Measurements from ENCODE around the gene CTAG2. TPM values are rescaled to one million over a fixed set of nuclear protein-coding genes. Genes with fewer than 3 reads are reported as not detected.

CTAG2 gene
- total and polyA plus RNA-seq, 2 donors (not counting 1 experiment from before 2014, with no cell fraction given): not detected

GRCh38 chrX:154654925-154655324 is 1.5 kb upstream of the CTAG2 start:
- Histone ChIP-seq H3K4me1 (ENCODE audit: control insufficient read depth in 2 of 2, insufficient read depth in 2 of 2, low read length in 2 of 2) (no peaks in the 10 kb centered on the region), H3K4me3 (ENCODE audit: control extremely low read depth in 1 of 5, extremely low read depth in 1 of 5, insufficient read depth in 1 of 5, low read depth in 2 of 5, low read length in 4 of 5) (no peak overlapping the region), H3K79me2 (ENCODE audit: control insufficient read depth, insufficient read depth, low read length) (no peaks in the 10 kb centered on the region), H3K9me3 (ENCODE audit: control extremely low read depth in 1 of 3, control insufficient read depth in 2 of 3, insufficient read depth in 1 of 3, low read length in 2 of 3) (no peaks in the 10 kb centered on the region), H3K27me3 (replicated peaks in 1 of 4; ENCODE audit: control extremely low read depth in 1 of 4, control insufficient read depth in 3 of 4, insufficient read depth in 4 of 4, low read length in 3 of 4) (no peaks in the 10 kb centered on the region), H3K27ac (ENCODE audit: low read length in 2 of 2) (no peak overlapping the region), H3K9ac (ENCODE audit: low read length) (no peak overlapping the region), H4K20me1 (ENCODE audit: control insufficient read depth, insufficient read depth, low read length, poor library complexity, severe bottlenecking) (no peaks in the 10 kb centered on the region), H3K36me3 (replicated peaks in 1 of 2; ENCODE audit: control extremely low read depth in 1 of 2, control insufficient read depth in 1 of 2, extremely low read depth in 1 of 2, insufficient read depth in 2 of 2, low read length in 1 of 2) (no peaks in the 10 kb centered on the region), H2AFZ (ENCODE audit: insufficient read depth, low read depth, low read length, poor library complexity, severe bottlenecking) (no peak overlapping the region), H3K4me2 (replicated peaks; ENCODE audit: low read depth, low read length, poor library complexity, severe bottlenecking) (no peak overlapping the region)
- H3K4me3 Mint-ChIP-seq: no peak overlapping the region
- no peaks in the 10 kb centered on the region for H3K4me1 Mint-ChIP-seq
- ATAC-seq (ENCODE audit: low read depth) (no peak), DNase-seq (no peak)
- ChIA-PET CTCF (no interaction called here), POLR2A (no interaction called here)
- no peak overlapping the region for H3K27ac Mint-ChIP-seq
- WGBS (ENCODE audit: insufficient coverage): 92% methylated on average over 7 of the region's 15 CpGs
- H3K9me3 Mint-ChIP-seq (ENCODE audit: insufficient read depth): no peaks in the 10 kb centered on the region
- intact Hi-C loops (cut with micrococcal nuclease): no loop called here
- TF ChIP-seq, protein P1, sequence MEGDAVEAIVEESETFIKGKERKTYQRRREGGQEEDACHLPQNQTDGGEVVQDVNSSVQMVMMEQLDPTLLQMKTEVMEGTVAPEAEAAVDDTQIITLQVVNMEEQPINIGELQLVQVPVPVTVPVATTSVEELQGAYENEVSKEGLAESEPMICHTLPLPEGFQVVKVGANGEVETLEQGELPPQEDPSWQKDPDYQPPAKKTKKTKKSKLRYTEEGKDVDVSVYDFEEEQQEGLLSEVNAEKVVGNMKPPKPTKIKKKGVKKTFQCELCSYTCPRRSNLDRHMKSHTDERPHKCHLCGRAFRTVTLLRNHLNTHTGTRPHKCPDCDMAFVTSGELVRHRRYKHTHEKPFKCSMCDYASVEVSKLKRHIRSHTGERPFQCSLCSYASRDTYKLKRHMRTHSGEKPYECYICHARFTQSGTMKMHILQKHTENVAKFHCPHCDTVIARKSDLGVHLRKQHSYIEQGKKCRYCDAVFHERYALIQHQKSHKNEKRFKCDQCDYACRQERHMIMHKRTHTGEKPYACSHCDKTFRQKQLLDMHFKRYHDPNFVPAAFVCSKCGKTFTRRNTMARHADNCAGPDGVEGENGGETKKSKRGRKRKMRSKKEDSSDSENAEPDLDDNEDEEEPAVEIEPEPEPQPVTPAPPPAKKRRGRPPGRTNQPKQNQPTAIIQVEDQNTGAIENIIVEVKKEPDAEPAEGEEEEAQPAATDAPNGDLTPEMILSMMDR (IDR thresholded peaks at IDR 0.05): no peak
- TF ChIP-seq EZH2 (IDR thresholded peaks at IDR 0.05; ENCODE audit: borderline replicate concordance, insufficient read depth, low read depth, low read length, poor library complexity, severe bottlenecking): no peak
- no peaks in the 10 kb centered on the region for H3K27me3 Mint-ChIP-seq

- Histone ChIP-seq H3K36me3 (replicated peaks in 1 of 2; ENCODE audit: control extremely low read depth in 1 of 2, control insufficient read depth in 1 of 2, extremely low read depth in 1 of 2, insufficient read depth in 2 of 2, low read length in 1 of 2) (no peaks in the 10 kb centered on the region), H3K4me2 (replicated peaks; ENCODE audit: low read depth, low read length, poor library complexity, severe bottlenecking) (no peak overlapping the region), H3K79me2 (ENCODE audit: control insufficient read depth, insufficient read depth, low read length) (no peaks in the 10 kb centered on the region), H4K20me1 (ENCODE audit: control insufficient read depth, insufficient read depth, low read length, poor library complexity, severe bottlenecking) (no peaks in the 10 kb centered on the region), H3K27ac (ENCODE audit: low read length in 2 of 2) (no peak overlapping the region), H3K9ac (ENCODE audit: low read length) (no peak overlapping the region), H3K27me3 (replicated peaks in 1 of 4; ENCODE audit: control extremely low read depth in 1 of 4, control insufficient read depth in 3 of 4, insufficient read depth in 4 of 4, low read length in 3 of 4) (no peaks in the 10 kb centered on the region), H2AFZ (ENCODE audit: insufficient read depth, low read depth, low read length, poor library complexity, severe bottlenecking) (no peak overlapping the region), H3K4me1 (ENCODE audit: control insufficient read depth in 2 of 2, insufficient read depth in 2 of 2, low read length in 2 of 2) (no peaks in the 10 kb centered on the region), H3K9me3 (ENCODE audit: control extremely low read depth in 1 of 3, control insufficient read depth in 2 of 3, insufficient read depth in 1 of 3, low read length in 2 of 3) (no peaks in the 10 kb centered on the region), H3K4me3 (ENCODE audit: control extremely low read depth in 1 of 5, extremely low read depth in 1 of 5, insufficient read depth in 1 of 5, low read depth in 2 of 5, low read length in 4 of 5) (no peak overlapping the region)
- DNase-seq: no peak
- CTCF ChIA-PET: no interaction called here
- Mint-ChIP-seq H3K4me1 (no peaks in the 10 kb centered on the region), H3K4me3 (no peak overlapping the region), H3K27ac (no peak overlapping the region), H3K27me3 (no peaks in the 10 kb centered on the region), H3K9me3 (ENCODE audit: insufficient read depth) (no peaks in the 10 kb centered on the region)
- TF ChIP-seq EZH2 (IDR thresholded peaks at IDR 0.05; ENCODE audit: borderline replicate concordance, insufficient read depth, low read depth, low read length, poor library complexity, severe bottlenecking): no peak
- TF ChIP-seq, protein P1 (IDR thresholded peaks at IDR 0.05): no peak
- intact Hi-C loops (cut with micrococcal nuclease): no loop called here
- POLR2A ChIA-PET: no interaction called here
- 100% methylated on average over 3 of the region's 10 CpGs for WGBS (ENCODE audit: insufficient coverage)
- ATAC-seq (ENCODE audit: low read depth): no peak
Measured at GRCh38 chrX:154654372-154654771, 993 bp upstream of the CTAG2 start.

All from B cell (primary cell).